ENCODE measurements around the gene NYAP2. TPM values are rescaled to one million over a fixed set of nuclear protein-coding genes. Genes with fewer than 3 reads are reported as not detected.

Gene NYAP2
- total RNA-seq, 1 experiment from 2014 or later, result not detected

GRCh38 chr2:225378984-225379383 lies 20.5 kb upstream of the NYAP2 start:
- Histone ChIP-seq H3K79me2 (ENCODE audit: insufficient read depth, low read length) (no peaks in the 10 kb centered on the region), H3K36me3 (ENCODE audit: control insufficient read depth in 1 of 2, insufficient read depth in 2 of 2, low read length in 2 of 2) (no peaks in the 10 kb centered on the region), H3K9ac (ENCODE audit: low read length) (no peak overlapping the region), H3K4me3 (replicated peaks in 1 of 2; ENCODE audit: low read depth in 1 of 2, low read length in 2 of 2) (no peak overlapping the region), H3K27me3 (ENCODE audit: insufficient read depth, low read length) (peaks cover 5% of the 10 kb centered on the region; the same call in 1 of the 2 replicates), H2AFZ (ENCODE audit: low read depth, low read length, poor library complexity, severe bottlenecking) (no peak overlapping the region), H4K20me1 (ENCODE audit: insufficient read depth) (no peaks in the 10 kb centered on the region), H3K4me1 (ENCODE audit: control insufficient read depth in 1 of 2, insufficient read depth in 2 of 2, low read length in 2 of 2) (no peaks in the 10 kb centered on the region), H3K4me2 (ENCODE audit: low read length) (no peak overlapping the region), H3K9me3 (ENCODE audit: control insufficient read depth in 1 of 2, insufficient read depth in 1 of 2, low read depth in 1 of 2, low read length in 2 of 2) (no peaks in the 10 kb centered on the region), H3K27ac (ENCODE audit: low read depth, low read length) (no peak overlapping the region), H3K9me2 (ENCODE audit: insufficient read depth) (no peaks in the 10 kb centered on the region)
- intact Hi-C loops (cut with micrococcal nuclease), result no loop called here
- ChIA-PET RAD21 (ENCODE audit: low non-redundant PET in 1 of 2, low total read pairs in 2 of 2, uncharacterized antibody in 2 of 2, unreplicated experiment in 2 of 2) (no interaction called here), CTCF (no interaction called here), POLR2A (no interaction called here)
- BruUV-seq (replicated peaks), result no TSS peak
- DNase-seq (ENCODE audit: low read depth, low spot score) (no peak), ATAC-seq (no peak)
- TF ChIP-seq, protein P1, sequence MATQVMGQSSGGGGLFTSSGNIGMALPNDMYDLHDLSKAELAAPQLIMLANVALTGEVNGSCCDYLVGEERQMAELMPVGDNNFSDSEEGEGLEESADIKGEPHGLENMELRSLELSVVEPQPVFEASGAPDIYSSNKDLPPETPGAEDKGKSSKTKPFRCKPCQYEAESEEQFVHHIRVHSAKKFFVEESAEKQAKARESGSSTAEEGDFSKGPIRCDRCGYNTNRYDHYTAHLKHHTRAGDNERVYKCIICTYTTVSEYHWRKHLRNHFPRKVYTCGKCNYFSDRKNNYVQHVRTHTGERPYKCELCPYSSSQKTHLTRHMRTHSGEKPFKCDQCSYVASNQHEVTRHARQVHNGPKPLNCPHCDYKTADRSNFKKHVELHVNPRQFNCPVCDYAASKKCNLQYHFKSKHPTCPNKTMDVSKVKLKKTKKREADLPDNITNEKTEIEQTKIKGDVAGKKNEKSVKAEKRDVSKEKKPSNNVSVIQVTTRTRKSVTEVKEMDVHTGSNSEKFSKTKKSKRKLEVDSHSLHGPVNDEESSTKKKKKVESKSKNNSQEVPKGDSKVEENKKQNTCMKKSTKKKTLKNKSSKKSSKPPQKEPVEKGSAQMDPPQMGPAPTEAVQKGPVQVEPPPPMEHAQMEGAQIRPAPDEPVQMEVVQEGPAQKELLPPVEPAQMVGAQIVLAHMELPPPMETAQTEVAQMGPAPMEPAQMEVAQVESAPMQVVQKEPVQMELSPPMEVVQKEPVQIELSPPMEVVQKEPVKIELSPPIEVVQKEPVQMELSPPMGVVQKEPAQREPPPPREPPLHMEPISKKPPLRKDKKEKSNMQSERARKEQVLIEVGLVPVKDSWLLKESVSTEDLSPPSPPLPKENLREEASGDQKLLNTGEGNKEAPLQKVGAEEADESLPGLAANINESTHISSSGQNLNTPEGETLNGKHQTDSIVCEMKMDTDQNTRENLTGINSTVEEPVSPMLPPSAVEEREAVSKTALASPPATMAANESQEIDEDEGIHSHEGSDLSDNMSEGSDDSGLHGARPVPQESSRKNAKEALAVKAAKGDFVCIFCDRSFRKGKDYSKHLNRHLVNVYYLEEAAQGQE (IDR thresholded peaks at IDR 0.05; ENCODE audit: low read depth), result no peak
- TF ChIP-seq CEBPB (IDR thresholded peaks at IDR 0.05; ENCODE audit: low read depth) (no peak), JUND (IDR thresholded peaks at IDR 0.05) (no peak), RAD21 (IDR thresholded peaks at IDR 0.05; ENCODE audit: low read depth) (no peak), ELF1 (IDR thresholded peaks at IDR 0.05; ENCODE audit: borderline replicate concordance, low read depth) (no peak), ZFX (IDR thresholded peaks at IDR 0.05) (no peak), POLR2A (IDR thresholded peaks at IDR 0.05; ENCODE audit: borderline replicate concordance, extremely low read depth, insufficient read depth, insufficient read length) (no peak), CTCF (IDR thresholded peaks at IDR 0.05 in 2 of 3, conservative IDR thresholded peaks at IDR 0.05 in 1 of 3; ENCODE audit: borderline replicate concordance in 1 of 3, insufficient read depth in 1 of 3, low read depth in 2 of 3, low read length in 2 of 3) (no peak), EZH2phosphoT487 (IDR thresholded peaks at IDR 0.05; ENCODE audit: borderline replicate concordance) (no peak), MAX (IDR thresholded peaks at IDR 0.05) (no peak), SIN3A (IDR thresholded peaks at IDR 0.05; ENCODE audit: low read depth) (no peak)
- TF ChIP-seq, protein P2, sequence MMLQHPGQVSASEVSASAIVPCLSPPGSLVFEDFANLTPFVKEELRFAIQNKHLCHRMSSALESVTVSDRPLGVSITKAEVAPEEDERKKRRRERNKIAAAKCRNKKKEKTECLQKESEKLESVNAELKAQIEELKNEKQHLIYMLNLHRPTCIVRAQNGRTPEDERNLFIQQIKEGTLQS (IDR thresholded peaks at IDR 0.05), result no peak

Data from HCT116 (cell line).